Stimulated activated CD8-positive, alpha-beta memory T cell treated with anti-CD3 and anti-CD28 coated beads, Interleukin-7, amount 100 ng/mL, for 1 hour (primary cell): ENCODE measurements around the gene ZNF652.
A peak's percentile ranks its signal among the peaks of the same experiment; 100 is the strongest.
"Not testable (repeated sequence)": the region's sequence is repeated elsewhere in the genome, so short reads cannot be mapped to it uniquely, and the experiment has no call there.

Source experiments
- DNase-seq, 2 donors: peaks; one replicate each; pipeline ENCODE4 v3.0.0-alpha.2; 2020; ENCODE audit warnings: low read depth in 2 of 2

Gene ZNF652

DNA sequence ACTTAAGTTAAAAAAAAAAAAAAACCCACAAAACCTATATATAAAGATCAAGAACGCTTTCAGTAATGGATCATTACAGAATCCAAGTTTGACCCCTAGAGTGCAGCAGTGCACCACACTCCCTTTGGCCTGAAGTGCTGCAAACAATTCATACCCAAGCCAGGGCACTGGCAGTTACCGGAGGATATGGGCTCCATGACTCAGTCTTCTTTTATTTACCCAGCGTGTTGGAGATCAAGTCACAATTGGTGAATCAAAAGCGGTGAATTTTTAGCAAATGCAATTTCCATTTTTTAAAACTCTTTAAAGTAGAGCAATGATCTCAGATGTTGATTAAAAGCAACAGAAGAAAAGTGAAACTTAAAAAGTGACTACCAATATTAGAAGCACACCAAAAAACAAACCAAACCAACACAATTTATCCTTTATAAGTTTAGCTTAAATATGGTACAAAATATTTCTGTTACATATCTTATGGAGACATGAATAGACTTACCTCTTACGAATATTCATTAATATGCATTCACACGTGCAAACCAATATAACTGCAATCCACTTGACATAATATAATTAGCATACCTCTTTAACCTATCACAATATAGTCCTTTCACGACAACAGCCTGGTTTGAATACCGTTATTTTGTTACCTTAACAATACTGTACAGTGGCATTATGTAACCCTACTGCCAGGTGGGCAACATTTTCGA lies 46.3 kb downstream of the ZNF652 start:
- DNase-seq: peak; percentile 55 to 56

DNA sequence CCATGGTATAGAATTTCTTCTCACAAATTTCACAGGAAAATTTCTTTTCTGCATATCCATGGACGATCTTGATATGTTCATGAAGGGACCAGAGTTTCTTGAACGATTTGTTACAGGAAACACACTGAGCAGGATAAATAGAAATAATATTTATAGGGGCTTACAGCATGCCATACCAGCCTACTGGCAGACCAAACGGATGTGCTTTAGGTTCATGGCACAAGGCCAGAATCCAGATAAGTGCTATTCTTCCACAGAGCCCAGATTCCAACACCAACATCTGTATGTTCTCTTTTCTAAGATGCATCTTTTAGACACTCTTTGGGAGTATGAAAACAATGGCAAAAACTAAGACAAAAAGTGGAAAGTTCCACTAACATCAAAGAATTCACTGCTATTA lies 49.3 kb downstream of the ZNF652 start:
- no peak for DNase-seq

DNA sequence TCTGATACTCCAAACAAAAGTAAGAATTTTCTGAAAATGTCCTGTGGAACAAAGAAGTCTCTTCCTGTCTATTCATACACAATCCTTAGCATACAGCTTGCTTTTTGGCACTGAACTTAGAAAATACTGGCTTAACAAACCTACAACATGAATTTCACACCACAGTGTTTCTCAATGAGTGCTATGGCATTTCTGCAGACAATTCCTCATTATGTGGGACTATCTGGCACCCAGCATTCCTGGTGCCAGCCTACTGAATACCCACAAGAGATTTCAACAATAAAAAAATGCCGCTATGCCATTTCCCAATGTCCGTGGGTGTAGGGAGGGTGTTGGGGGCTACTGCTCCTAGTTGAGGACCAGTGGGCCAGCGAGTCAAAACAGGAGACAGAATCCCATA lies 62.1 kb downstream of the ZNF652 start:
- DNase-seq: no peak

DNA sequence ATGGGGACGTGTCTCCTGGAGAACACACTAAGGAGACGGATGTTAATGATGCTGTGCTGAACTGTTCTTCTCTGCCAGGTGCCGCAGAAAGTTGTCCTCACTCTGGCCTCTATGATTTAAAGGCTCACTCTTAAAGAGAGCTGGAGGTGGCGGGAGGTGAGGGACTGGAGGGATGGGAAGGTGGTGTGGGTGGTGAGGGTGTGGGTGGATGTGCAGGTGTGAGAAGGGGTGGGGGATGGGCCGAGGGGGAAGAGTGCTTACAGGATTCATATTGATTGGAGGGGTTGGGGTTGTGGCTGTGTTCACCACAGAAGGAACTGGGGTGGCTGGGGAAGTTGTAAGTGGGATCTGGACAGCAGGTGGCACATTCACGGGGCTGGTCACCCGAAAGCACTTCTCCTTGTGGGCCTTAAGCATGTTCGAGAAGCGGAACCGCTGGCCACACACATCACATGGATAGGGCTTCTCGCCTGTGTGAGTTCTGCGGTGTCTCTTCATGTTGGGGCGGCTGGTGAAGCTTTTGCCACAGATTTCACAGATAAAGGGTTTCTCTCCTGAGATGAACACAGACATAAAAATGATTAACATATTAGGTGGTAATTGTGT lies 63.6 kb downstream of the ZNF652 start:
- no peak for DNase-seq

DNA sequence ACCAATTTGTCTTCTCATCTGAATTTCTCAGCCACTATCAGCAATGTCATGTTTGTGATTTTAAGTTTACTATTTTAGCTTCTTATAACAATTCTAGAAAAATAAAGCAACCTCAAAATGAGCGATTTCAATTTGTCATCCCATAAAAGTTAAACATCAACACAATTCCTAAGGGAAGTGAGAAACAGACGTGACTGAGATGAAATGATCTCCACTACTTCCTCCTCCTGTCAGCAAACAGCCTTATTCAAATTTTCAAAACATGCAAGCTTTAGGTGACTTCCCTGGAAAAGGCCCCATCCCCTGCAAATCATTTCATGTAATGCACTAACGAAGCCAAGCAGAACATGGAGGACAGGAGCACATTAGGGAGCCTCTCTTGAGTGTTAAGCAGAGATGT lies 64.9 kb downstream of the ZNF652 start:
- DNase-seq: no peak

DNA sequence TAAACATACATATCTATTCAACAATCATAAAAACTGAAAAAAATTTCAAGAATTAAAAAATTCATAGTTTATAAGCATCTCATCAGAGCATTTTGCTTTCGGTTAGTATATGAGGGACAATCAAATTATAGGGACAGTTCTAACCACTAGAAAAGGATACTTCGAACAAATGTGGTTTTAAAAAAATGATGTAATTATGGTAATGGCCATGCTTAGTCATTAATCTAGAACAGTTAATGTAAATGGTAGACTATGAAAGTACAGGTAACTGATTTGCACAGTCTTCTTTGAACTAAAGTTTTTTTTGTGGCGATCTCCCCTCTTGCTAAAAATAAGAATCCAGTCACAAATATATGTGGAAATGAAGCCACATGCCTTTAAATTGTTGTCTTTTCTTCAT lies 67.9 kb downstream of the ZNF652 start:
- no peak for DNase-seq

DNA sequence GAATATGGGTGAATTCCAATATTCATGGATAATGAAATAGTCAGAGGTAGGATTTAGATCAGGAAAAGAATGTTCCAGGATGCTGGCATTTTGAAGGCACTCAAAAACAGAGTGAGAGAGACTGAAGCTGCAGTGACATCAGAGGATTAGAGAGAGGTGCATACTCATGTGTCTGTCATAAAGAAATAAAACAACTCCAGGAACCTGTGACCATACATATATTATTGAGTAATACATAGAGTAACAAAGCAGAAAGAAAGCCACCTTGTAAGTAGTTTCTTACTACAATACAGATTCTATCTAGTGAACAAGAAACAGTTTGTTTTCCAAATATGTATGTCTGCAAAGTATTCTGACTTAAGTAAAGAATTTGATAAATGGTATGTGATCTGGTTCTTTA lies 69.1 kb downstream of the ZNF652 start:
- DNase-seq: no peak

DNA sequence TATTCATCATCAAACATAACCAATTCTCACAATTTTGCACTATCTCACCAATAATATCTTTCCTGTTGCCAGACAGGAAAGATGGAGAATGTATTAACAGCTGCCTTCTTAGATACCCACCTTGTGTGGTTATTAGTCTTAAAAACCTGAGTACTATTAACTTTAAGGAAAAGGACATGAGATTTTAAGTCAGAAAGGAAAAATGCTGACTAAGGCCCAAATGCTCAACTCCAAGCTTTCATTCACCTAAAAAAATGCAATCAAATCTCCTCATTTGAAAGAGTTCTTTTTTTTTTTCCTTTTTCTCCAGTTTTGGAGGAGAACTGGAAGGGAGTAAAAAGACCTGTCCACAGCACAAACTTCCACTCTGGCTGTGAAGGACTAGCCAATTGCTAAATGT lies 70.1 kb downstream of the ZNF652 start:
- no peak for DNase-seq

DNA sequence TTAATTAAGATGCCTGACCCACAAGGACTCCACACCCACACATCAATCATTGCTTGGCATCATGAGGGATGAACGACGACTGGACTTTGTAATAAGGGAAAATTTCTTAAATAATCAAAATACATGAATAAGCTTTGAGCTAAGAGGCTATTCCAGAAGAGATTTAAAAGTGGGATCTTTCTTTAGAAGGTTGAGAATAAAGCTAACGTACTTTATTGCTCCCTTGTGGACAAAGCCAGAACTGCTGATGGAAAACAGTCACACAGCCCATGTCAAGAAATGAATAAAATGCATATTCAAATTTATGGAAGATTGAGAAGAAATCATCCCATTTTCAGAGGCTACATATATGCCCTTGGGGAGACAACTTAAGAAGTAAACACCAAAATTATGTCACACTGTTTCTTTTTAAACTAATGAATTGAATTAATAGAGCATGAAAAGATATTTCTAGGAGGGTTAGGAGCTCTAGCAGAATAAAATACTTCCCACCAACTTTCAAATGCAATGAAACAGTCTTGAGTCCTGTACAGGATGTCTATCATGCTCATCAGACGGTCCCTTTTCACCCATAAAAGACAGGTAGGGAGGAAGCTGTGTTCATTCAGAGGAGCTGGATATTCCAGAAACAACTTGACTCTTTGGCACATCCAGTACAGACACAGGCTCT lies 71.2 kb downstream of the ZNF652 start:
- DNase-seq: no peak

DNA sequence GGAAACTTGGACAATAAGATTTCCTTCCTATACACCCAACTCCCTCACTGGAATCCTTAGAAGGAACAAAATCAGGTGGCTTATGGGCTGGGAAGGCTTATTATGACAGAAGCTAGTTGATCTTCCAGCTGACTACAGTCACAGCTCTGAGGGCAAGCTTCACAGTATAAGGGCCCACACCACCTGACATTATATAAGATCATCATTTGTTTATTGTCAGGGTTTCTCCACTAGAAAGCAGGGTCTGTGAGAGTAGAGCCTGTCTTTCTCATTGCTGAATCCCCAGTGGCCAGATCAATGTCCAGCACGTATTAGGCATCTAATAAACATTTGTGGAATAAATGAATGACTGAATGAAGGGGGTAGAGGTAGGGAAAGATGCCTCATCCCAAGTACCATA lies 73.7 kb downstream of the ZNF652 start:
- no peak for DNase-seq

DNA sequence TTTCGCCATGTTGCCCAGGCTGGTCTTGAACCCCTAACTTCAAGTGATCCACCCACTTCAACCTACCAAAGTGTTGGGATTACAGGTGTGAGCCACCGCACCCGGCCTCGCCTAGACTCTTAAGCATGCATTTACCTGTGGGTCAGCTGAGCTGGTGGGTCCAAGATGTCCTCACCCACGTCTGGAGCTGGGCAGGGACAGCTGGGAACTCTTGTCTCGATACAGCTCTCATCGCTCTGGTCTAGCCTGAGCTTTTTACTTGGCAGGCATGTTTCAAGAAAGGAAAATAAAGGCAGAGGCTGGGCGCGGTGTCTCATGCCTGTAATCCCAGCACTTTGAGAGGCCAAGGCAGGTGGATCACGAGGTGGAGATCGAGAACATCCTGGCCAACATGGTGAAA lies 74.6 kb downstream of the ZNF652 start:
- DNase-seq: no peak

DNA sequence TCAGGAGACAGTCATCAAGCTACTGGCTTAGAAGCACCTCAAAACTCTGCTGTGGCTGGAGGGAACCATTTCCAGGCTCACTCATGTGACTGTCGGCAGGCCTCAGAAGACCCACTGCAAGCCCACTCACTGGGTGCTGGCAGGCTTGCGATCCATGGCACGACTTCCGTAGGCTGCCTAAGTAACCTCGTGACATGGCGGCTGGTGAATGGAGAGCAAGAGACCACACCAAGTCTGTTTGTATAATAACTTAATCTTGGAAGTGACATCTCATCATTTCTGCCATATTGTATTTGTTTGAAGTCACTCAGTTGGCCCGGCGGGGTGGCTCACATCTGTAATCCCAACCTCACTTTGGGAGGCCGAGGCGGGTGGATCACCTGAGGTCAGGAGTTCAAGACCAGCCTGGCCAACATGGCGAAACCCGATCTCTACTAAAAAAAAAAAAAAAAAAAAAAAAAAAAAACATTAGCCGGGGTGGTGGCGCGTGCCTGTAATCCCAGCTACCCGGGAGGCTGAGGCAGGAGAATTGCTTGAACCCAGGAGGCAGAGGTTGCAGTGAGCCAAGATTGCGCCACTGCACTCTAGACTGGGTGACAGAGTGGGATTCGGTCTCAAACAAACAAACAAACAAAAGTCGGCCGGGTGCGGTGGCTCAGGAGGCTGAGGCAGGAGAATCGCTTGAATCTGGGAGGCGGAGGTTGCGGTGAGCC lies 75.6 kb downstream of the ZNF652 start:
- DNase-seq: not testable (repeated sequence)

DNA sequence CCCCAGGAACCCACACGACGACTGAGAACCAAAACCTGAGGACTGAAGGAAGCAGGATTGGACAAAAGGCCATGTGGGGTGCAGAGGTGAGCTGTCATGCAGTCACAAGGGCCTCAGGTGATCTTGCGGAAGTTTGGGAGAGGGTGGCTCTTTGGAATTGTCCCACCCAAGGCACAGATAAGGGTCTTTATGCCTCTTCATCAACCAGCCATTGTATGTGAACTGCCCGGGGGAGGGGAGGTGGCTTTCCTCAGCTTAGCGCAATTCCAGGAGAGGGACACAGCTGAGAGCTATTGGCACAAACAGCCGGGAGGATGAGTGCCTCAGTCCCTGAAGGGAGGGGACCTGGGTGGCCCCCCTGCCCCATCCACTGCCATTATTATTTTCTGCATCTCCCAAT lies 76.3 kb downstream of the ZNF652 start:
- no peak for DNase-seq

DNA sequence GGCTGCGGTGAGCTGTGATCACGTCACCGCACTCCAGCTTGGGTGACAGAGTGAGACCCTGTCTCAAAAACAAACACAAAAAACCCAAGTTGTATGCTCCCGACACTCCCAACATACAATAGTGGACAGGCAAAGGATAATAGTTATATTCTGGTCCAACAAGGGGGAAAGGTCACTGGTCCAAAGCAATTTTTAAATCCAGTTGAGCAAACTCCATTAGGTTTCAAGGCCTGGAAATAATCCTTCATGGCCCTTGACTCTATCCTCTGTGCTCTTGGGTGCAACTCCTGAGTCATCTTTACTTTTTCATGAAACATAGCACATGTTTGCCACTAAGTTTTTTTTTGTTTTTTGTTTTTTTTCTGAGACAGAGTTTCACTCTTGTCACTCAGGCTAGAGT lies 81.1 kb downstream of the ZNF652 start:
- no peak for DNase-seq

DNA sequence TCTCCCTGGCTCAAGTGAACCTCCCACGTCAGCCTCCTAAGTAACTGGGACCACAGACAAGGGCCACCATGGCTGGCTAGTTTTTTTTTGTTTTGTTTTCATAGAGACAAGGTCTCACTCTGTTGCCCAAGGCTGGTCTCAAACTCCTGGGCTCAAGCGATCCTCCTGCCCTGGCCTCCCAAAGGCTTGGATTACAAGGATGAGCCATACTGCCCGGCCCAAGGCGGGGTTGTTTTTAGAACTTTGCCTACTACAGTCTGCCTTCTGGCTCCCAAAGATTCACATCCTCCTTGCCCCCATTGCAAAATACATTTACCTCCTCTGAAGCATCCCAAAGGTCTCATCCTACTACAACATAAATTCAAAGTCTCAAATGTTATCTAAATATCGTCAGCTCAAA lies 82.0 kb downstream of the ZNF652 start:
- no peak for DNase-seq

DNA sequence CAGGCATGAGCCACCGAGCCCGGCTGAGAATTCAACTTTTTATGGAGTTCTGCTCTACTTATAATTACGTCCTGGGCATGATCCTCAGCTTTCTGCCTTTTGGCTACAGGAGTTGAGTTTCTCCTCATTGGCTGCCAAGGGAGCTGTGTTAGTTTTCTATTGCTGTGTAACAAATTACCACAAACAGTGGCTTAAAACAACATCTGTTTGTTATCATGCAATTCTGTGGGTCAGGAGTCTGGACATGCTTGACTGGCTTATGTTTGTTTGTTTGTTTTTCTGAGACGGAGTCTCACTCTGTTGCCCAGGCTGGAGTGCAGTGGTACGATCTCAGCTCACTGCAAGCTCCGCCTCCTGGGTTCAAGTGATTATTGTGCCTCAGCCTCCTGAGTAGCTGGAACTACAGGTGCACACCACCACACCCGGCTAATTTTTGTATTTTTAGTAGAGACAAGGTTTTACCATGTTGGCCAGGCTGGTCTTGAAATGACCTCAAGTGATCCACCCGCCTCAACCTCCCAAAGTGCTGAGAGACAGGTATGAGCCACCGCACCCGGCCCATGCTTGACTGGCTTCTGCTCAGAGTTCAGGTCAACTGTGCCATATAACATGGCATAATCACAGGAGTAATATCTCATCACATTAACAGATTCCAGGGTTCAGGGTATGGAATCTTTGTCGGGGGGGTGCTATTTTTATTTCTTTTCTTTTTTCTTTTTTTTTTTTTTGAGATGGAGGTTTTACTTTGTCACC lies 82.6 kb downstream of the ZNF652 start:
- DNase-seq: not testable (repeated sequence)

DNA sequence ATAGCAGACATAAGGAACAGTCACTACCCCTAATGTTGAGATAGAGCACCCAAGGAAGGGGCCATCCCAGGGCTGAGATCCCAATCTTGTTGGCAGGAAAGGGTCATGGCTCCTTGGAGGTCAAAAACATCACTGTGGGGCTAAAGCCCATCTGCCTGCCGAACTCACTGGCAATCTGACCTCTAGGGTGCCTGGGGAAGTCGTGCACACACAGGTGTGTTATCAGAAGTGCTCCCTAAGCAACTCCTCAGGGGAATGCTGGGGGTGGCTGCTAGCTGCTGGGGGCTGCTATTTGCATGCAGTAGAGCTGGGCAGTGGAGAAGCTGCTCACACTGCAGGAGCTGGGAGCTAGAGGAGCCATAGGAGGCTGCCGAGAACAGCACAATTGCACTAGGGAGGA lies 84.0 kb downstream of the ZNF652 start:
- DNase-seq: no peak

DNA sequence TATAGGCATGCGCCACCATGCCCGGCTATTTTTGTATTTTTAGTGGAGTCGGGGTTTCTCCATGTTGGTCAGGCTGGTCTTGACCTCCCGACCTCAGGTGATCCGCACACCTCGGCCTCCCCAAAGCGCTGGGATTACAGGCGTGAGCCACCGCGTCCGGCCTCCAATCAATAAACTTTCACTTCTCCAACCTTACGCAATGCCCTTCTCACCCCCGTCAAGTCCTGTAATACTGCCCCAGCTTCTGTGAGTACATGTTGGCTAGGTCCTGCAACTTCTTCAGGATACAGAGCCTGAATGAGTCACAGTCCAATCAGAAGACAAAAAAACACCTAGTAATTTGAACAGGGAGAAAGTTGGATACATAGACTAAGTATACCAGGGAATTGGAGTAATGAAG lies 84.4 kb downstream of the ZNF652 start:
- no peak for DNase-seq

DNA sequence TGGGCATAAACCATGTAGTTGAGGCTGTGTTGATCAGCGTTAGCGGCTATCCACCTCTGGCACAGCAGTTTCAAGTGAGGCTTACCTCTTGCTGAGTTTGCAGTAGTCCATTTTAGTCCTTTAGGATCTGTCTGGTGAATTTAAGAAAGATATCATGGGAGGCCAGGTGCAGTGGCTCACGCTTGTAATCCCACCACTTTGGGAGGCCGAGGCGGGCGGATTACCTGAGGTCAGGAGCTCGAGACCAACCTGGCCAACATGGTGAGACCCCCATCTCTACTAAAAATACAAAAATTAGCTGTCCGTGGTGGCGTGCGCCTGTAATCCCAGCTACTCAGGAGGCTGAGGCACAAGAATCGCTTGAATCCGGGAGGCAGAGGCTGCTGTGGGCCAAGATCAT lies 86.1 kb downstream of the ZNF652 start:
- DNase-seq: not testable (repeated sequence)

DNA sequence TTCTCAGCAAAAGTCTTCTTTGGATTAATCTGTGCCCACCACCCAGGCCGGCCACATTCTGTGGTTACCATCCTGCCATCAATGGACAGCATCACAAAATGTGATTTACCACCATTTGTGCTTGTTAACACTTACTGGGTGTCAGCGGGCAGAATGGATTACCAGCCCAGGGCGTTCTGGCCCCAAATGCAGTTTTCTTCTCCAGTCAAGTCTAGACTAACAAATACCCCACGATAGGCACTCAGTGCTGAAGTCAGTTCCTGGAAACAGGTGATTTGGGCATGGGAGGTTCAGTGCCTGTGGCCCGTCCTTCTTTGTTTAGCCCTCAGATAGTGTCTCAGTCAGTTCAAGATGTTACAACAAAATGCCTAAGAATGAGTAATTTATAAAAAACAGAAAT lies 92.7 kb downstream of the ZNF652 start:
- DNase-seq: no peak

DNA sequence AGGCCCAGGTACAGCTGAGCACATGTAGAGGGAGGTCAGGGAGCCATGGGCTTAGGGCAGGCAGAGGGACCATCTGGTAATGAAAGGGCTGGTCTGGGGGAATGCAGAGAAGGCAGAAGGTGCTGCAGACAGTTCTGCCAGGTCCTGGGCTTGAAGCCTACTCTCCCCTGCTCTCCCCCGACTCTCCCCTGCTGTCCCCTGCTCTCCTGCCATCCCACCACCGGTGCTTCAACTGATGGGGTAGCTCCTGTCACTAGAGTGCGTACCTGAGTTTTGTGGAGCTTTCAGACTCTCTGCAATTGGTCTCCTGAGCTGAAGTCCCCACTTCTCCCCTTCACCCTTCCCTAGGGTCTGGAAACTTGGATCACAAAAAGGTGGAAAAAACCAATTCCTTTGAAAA lies 94.1 kb downstream of the ZNF652 start:
- no peak for DNase-seq

DNA sequence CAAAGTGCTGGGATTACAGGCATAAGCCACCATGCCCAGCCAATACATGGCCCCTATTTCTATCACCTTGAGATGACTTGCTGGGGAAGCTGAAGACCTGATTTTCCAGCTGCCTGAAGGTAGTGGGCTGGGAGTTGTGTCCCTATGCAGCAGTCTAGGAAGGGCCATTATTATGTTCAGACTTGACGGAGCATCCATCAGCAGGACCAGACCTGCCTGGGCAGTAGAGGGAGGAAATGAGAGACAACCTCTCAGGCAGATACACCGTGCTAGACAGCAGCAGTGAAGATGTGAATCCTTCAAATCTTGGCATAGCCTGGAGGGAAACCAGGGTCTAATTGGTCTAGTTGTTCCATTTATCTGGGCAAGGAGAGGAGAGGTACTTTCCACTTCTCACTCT lies 95.8 kb downstream of the ZNF652 start:
- DNase-seq: no peak
